Caki2 (cell line): ENCODE results near the gene ALK. TPM values are rescaled to one million over a fixed set of nuclear protein-coding genes. Genes with fewer than 3 reads are reported as not detected.
A peak's percentile ranks its signal among the peaks of the same experiment; 100 is the strongest.

Experiments
- DNase-seq: peaks from one replicate; pipeline ENCODE4 v3.0.0-alpha.2; 2015; ENCODE audit warnings: low read depth
- in situ Hi-C: cut with HindIII; loops from 2 replicates; pipeline ENCODE4 v1.10.0; 2016; ENCODE audit warnings: low sequenced_read_pairs, low pct_unique_long_range_greater_than_20kb, mixed read lengths
- total RNA-seq: library from RNA; depleted of rRNA; stranded (reverse); fragments of >200 nt; shearing (Covaris generic); gene quantifications from 2 replicates; pipeline ENCODE4 v1.2.3, GENCODE V29; 2014; ENCODE audit warnings: low replicate concordance

The ALK gene
- total RNA-seq, 1 experiment from 2014 or later = not detected

DNA sequence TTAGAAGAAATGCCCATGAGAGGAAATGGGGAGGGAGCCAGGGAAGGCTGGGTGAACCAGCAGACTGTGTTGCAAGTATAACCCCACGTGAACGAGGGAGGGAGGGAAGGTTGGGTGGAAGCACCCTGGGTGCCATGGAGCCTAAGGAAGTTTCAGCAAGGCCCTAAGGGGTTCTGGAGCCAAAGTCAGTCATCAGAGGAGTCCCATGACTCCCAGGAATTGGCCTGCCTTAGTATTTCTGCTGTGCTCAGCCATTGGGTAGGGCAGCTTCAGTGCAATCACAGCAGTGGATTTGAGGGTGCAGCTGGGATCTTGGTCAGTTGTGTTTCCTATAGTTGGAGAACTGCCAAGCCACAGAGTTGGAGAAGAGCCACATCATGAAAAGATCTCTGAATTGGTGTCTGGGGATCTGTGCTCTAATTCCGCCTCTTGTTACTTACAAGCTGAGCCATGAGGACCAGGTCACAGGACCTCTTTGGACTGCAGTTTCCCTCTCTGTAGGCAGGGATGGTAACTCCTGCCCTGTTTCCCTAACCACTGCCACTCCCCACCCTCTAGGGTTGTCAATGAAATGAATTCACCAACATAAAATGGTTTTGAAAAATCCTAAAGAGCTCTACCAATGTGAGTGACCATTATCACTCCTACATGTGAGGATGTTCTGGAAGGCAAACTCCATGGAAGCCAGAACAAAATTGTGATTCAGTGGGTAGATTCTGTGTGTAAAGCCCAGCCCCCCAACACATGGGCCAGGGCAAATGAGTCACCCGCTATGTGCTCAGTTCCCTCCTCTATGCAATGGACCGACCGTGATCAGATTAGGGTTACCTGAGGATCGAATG, 697.3 kb downstream of the ALK start:
- in situ Hi-C loops = no loop called here
- peak; percentile 30 for DNase-seq

DNA sequence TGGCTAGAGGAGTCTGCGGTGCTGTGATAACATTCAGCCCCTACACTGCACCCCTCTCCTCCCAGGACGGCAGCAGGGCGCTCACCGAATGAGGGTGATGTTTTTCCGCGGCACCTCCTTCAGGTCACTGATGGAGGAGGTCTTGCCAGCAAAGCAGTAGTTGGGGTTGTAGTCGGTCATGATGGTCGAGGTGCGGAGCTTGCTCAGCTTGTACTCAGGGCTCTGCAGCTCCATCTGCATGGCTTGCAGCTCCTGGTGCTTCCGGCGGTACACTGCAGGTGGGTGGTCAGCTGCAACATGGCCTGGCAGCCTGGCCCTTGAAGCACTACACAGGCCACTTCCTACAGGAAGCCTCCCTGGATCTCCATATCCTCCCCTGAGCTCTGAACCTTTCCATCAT, 698.1 kb downstream of the ALK start:
- in situ Hi-C loops = no loop called here
- DNase-seq = no peak

DNA sequence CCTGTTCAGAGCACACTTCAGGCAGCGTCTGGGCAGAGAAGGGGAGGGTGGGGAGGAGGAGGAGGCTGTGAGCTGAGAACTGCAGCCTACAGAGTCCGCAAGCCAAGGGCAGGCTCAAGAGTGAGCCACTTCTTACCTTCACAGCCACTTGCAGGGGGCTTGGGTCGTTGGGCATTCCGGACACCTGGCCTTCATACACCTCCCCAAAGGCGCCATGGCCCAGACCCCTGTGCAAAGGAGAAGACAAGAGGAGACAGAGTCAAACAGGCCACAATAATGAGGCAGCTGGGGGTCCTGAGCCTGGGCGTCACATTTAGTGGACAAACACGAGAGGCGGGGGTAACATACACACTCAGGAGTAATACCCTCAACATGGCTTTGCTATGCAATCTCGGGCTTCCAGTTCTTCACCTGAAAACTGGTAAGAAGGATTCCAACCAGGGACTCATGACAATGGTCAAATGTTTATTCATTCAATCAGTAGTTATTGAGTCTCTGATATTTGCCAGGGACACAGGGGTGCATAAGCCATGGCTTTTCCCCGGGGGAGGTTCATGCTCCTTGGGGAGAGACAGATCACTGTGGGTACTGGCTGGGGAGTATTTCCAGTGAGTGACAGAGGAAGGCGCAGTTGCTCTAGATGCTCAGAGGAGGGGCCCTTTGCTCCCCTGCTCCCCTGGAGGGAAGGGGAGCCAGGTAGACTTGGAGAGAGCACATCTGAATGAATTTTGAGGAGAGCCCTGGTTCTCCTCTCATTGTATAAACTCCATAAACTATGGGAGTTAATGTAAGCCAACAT, 698.8 kb downstream of the ALK start:
- DNase-seq = no peak
- in situ Hi-C loops = no loop called here

DNA sequence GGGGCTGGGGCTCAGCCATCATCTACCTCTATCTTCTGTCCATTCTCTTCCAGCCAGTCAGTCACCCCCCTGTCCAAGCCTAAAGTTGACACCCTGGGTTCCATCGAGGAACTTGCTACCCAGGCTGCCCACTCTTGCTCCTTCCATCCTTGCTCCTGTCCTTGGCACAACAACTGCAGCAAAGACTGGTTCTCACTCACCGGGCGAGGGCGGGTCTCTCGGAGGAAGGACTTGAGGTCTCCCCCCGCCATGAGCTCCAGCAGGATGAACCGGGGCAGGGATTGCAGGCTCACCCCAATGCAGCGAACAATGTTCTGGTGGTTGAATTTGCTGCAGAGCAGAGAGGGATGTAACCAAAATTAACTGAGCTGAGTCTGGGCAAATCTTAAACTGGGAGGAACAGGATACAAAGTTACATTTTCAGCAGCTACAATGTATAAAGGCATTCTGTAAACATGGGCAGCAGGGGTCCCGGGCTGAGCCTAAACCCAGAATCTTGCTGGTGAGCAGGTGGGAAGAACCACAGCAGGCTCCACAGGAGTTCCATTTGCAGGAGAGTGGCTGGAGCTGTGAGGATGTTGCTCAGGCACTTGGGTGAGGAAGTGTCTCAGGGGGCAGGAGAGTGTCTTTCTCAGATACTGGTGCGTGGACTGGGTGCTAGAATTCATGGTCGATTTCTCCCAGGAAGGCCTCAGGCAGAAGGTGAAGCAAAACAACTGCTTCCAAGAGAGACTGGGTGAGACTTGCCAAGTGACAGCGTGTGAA, 700.7 kb downstream of the ALK start:
- DNase-seq = no peak
- in situ Hi-C loops = no loop called here

DNA sequence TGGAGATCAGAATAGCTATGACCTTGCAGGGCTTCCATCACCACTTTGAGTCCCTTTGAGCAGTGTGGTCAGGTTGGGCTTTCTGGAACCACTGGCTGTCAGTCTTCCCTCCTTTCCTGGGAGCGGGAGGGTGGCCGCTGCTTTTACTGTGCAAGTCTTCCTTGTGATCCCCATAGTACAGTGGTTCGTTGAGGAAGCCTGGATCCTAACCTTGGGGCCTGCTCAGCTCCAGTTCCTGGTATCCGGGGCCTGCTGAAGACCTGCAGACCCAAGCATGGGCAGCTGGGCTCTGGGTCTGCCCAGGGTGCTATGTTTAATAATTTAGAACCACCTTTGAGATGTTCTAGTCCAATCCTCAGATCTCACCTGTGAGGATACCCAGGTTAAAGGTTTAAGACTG, 702.0 kb downstream of the ALK start:
- in situ Hi-C loops = no loop called here

DNA sequence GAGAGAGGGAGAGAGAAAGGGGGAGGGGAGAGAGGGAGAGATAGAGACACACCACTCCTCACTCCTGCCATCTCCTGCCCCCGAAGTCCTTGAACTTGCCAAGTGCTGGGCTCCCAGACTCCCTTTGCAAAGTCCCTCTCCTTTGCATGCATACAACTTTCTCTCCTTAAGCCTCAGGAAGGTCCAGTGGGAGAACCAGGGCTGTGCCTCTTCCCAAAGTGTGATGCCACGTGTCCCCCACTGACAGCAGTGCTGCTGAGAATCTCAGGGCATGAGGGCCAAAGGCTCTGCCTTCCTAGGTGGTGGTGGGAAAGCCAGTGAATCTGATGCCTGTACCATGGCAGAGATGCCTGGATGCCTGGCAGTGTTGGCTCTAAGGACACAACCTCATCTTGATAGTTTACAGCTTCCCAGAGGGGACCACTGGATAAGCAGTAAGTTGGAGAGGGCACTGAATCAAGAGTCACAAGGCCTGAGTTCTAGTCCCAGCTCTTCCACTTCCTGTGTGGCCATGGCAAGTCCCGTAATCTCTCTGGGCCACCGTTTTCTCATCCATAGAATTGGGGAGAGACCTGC, 702.7 kb downstream of the ALK start:
- in situ Hi-C loops = no loop called here
- no peak for DNase-seq

More for the DNA sequence above, 702.0 kb downstream of the ALK start:
- no peak for DNase-seq

DNA sequence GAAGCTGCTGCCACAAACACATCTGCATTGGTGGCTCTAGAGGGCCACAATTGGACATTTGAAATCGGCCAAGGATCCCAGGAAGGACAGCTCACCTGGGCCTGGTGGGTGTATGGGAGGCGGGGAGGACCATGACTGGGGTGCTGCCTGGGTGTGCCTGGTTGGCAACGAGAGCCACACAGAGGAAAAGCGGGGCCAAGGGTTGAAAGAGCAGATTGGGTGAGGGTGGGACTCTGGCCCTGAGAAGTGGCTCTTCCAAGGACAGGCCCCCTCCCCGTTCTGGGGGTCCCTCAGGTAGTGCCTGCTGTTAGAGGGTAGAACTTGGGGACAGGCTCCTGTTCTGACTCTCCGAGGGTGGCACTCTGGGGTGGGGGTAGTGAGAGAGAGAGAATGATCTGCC, 703.3 kb downstream of the ALK start:
- in situ Hi-C loops = no loop called here
- no peak for DNase-seq

DNA sequence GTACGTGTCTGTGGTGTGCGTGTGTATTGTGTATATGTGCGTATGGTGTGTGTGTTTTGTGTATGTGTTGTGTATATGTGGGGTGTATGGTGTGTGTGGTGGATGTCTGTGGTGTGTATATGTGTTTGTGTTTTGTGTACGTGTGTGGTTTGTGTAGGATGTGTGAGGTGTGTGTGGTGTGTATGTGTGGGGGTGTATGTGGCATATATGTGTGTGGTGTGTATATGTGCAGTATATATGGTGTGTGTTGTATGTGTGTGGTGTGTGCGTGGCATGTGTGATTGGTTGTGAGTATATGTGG, 704.8 kb downstream of the ALK start:
- DNase-seq = no peak
- in situ Hi-C loops = no loop called here

DNA sequence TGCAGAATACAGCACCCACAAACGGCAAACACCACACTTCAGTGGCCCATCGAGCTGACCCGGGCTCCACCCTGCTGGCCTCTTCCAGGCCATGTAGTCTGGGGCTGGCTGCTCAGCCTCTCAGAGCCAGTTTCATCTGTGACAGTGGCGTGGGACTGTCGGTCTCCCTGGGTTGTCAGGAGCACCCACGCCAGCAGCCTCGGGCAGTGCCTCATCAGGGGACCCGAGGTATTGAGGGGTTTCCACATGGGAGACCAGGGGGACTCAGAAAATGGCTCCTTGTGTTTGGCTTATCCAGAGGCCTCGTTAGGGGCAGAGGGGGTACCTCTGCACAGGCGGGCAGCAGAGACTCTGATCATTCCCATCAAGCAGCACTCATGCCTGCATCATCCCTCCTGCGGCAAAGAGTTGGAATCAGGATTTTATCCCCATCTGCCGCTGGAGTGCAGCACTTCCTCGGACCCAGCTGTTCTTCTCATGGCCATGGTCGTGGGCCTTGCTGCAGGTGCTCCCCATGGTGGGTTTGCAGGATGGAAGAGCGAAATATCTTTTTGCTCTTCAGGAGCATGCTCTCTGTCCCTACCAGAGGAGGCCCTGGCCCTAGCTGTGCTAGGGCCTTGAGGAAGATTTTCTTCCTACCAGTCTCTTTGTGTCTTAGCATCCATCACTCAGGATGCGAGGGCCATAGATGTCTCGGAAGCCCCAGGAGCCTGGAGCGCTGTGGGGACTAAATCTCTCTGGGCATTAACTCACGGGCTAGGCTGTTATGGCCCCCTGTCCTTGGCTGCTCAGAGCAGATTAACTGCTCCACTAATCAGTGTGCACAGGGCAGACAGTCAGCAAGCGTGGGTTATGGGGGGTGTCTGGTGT, 705.4 kb downstream of the ALK start:
- no peak for DNase-seq
- in situ Hi-C loops = no loop called here

DNA sequence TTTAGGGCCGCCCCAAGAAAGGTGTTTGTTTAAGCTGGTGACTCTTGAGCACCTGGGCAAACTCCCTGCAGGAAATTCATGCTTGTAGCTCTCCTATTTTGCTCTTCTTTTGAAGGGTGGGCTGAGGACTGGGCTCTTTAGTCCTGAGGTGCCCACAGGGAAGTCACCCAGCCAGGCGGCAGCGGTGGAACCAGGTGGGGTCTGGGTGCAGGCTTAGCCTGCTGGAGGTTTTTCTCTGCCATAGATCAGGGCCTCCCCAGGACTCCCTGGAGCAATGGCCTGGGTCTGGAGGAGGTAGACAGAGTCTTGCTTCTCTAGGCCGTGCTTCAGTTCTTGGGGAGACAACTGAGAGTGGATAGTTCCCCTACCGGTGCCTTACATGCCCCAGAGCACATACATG, 706.3 kb downstream of the ALK start:
- in situ Hi-C loops = no loop called here

DNA sequence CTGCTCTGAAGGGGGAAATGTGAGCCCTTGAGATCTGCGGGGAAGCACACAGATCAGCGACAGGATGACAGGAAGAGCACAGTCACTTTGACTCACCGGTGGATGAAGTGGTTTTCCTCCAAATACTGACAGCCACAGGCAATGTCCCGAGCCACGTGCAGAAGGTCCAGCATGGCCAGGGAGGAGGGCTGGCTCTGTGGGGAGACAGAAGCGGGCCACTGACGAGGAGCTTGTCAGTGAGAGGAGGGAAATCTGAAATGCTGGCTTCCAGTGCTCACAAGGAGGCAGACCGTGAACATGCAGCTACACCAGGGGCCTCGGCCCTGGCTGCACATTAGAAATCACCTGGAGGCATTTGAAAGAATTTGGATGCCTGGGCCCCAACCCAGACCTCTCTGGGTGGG, 707.5 kb downstream of the ALK start:
- no peak for DNase-seq
- in situ Hi-C loops = no loop called here

More for the DNA sequence above, 706.3 kb downstream of the ALK start:
- DNase-seq = no peak

DNA sequence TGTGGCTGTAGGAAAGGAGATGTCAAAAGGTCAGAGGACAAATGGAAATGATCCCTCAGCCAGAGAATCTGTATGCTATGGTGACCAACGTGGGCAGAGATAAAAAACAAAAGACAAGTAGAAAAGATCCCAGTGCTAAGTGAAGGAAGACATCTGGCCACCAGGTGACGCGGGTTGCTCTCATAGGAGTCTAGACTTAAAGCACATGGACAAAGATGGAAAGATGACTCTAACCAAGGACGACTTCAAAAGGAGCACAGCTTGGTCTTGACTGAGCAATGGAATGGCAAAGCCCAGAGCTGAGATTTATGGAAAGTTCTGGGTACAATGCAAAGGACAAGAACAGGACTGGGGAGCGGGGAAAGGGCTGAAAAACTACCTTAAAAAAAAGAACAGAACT, 709.4 kb downstream of the ALK start:
- no peak for DNase-seq
- in situ Hi-C loops = no loop called here

DNA sequence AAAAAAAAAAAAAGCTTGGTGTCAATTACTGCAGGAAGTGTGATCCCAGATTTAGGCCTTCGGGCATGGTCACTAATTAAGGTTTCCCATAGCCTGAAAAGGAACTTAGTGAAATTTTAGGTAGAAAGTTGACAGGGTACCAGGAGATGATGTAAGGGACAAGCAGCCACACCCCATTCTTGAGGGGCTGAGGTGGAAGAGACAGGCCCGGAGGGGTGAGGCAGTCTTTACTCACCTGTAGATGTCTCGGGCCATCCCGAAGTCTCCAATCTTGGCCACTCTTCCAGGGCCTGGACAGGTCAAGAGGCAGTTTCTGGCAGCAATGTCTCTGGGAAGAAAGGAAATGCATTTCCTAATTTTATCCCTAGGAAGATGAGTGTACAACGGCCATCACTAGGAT, 711.8 kb downstream of the ALK start:
- DNase-seq = no peak
- in situ Hi-C loops = no loop called here

DNA sequence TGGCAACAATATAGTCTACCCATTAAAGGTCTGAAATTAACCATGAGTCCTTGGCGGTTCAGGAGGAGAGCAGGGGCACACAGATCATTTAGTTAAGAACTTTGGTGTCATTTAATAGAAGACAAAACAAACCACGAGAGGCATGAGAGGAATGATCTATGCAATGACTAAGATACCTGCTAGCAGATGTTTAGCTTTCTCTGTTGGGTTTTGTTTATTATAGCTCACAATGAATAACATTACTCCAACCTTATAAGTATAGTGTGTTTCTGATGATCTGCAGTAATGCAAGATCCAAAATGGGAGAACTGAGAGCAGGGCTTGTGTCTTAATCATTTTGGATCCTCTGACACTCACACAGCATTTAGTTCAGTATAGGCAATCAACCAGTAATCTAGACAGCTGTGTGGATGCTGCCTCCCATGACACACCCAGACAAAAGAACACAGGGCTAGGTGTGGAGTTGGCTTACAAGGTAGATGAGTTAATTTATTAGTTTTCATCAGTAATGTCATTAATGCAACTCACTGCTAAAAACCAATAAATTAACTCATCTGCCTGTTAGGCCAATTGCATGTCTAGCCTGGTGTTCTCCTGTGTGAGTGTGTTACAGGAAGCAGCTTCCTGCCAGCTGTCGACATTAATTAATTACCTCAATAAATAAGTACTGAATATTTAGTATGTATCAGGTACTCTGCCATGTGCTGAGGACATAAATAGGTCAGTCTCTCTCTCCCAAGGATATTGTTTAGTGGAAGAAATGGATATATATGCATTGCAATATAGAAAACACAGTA, 713.8 kb downstream of the ALK start:
- in situ Hi-C loops = no loop called here
- no peak for DNase-seq

DNA sequence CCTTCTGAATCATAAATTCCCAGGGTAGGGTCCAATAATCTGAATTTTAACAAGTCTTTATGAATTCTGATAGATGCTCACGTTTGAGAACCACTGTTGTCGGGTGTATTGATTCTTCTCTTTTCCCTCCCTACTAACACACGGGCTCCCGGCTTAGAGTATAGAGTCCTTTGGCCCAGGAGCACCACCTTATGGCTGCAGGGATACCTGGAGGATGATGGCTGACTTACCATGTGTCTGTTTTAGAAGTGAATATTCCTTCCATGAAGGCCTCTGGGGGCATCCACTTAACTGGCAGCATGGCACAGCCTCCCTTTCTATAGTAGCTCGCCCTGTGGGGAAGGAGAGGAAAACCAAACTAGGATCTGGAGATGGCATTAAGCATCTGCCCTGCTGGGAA, 714.4 kb downstream of the ALK start:
- DNase-seq = no peak
- in situ Hi-C loops = no loop called here

DNA sequence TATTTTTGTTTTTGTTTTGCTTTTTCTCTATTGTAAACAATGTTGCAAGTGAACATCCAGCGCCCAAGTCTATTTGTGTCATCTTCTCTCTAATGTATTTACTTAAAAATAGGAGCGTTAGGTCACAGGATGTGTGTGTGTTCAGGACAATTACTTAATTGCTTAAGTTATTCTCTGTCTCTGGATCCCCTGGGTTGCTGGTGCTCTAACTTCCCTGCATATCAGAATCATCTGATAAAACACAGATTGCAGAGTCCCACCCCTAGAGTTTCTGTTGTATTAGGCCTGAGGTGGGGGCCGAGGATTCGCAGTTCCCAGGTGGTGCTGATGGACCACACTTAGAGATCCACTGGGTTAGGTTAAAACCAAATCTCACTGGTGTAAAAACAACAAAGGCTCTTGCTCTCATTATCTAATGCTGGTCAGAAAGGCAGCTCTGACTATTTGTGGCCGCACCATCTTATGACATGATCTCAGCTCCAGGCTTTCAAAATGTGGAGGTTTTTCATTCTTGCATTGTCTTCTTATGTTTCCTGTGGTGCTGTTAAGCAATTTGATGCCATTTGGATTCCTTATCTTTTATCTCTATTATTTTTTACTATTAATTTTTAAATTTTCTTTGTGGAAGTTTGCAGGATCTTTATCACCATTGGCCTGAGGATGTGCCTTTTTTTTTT, 718.4 kb downstream of the ALK start:
- no peak for DNase-seq
- in situ Hi-C loops = no loop called here

DNA sequence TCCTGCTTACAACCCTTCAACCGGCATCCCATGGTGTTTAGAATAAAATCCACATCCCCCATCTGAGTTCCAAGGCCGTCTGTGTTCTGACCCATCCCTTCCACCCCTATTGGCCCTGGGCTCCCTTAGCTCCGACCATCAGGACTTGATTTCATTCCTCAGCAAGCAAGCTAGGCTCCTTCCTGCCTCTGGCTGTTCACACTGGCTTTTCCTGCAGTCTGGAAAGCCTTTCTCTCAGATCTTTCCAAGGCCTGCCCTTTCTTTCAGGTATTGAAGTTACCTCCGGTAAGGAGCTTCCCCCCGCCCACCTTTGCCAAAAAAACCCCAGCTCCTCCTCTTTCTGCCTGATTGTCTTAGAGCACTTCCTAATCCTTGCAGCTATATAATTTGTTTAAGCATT, 719.4 kb downstream of the ALK start:
- in situ Hi-C loops = no loop called here
- no peak for DNase-seq
